Right lobe of liver (tissue), 6 donors: ENCODE data around the gene ENTPD7. TPM values are rescaled to one million over a fixed set of nuclear protein-coding genes. Genes with fewer than 3 reads are reported as not detected.

Source experiments
- ATAC-seq, 4 donors: fragments of 200-7000 bp; cut with Tn5 transposase; one replicate each; pipeline ENCODE4 v1.9.1; 2020; ENCODE audit warnings: mild to moderate bottlenecking in 4 of 4, moderate library complexity in 4 of 4
- DNase-seq, 3 donors: peaks; one replicate each; pipeline ENCODE4 v3.0.0-alpha.2; 2020
- H3K27ac ChIP-seq, 3 donors: fragments of 200-600 bp; one replicate each; pipeline ENCODE4 v1.8.0; 2022
- H3K27me3 ChIP-seq, 2 donors: fragments of 200-600 bp; one replicate each; pipeline ENCODE4 v1.8.0; 2022
- H3K36me3 ChIP-seq, 4 donors: fragments of 200-600 bp; sonication (generic) in 1 of 4; one replicate each; pipeline versions ENCODE4 v1.5.1 to v1.8.0; 2017 to 2022; ENCODE audit warnings: control low read depth in 1 of 4
- H3K4me1 ChIP-seq, 4 donors: fragments of 200-600 bp; sonication (generic) in 1 of 4; one replicate each; pipeline versions ENCODE4 v1.5.1 to v1.8.0; 2017 to 2022; ENCODE audit warnings: control low read depth in 1 of 4
- H3K4me3 ChIP-seq, 3 donors: fragments of 200-600 bp; one replicate each; pipeline ENCODE4 v1.8.0; 2022
- H3K9me3 ChIP-seq, 4 donors: fragments of 200-600 bp; sonication (generic) in 1 of 4; one replicate each; pipeline versions ENCODE4 v1.5.1 to v1.8.0; 2017 to 2022; ENCODE audit warnings: control low read depth in 1 of 4
- POLR2A ChIP-seq: fragments of 450-650 bp; IDR thresholded peaks from one replicate; pipeline ENCODE4 v1.6.1; 2017; ENCODE audit warnings: antibody characterized with exemption, mild to moderate bottlenecking
- WGBS: methylation state at CpG from one replicate; pipeline ENCODE4 v1.1.6; 2018; ENCODE audit warnings: low coverage, low lambda C conversion rate; ENCODE audit not compliant: insufficient coverage; ENCODE audit errors: missing lambda C conversion rate; 5-methylcytosine and 5-hydroxymethylcytosine counted together
- intact Hi-C, 2 donors: fragments of 100-400 bp; cut with DNase I; formaldehyde crosslinking; loops; one replicate each; pipeline versions ENCODE4 v1.11.2 to v1.14.1; 2022
- total RNA-seq, 6 experiments: library from RNA; depleted of rRNA in 2 of 6; stranded (reverse); fragments of >200 nt in 2 of 6; fragmentation: NEBNext Ultra II Directional in 3 of 6; extraction: Animal tissue kit (Norgen Biotek cat#: 25700) in 3 of 6; gene quantifications; one replicate each; pipeline versions ENCODE4 v1.1.0 to v1.2.4, GENCODE V29; 2016 to 2023
- TF ChIP-seq, protein P1 (sequence below), 4 donors: fragments of 200-600 bp in 3 of 4; fragments of 450-650 bp in 1 of 4; IDR thresholded peaks; one replicate each; pipeline versions ENCODE4 v1.5.1 to v1.8.0; 2016 to 2022; ENCODE audit warnings: antibody characterized with exemption in 4 of 4, mild to moderate bottlenecking in 2 of 4
- donor health status: DM: no; HTN: yes; CAD: no.
- donor health status: DM: no; HTN: no; CAD: no.
- donor health status: DM: no; HTN: no; CAD: no.
- donor health status: DM: no; HTN: yes; CAD: no.
- donor health status: DM: no; HTN: yes; CAD: no.

Gene ENTPD7
- total RNA-seq, 6 experiments from 2014 or later, result 7.5 to 16.5 (median 10.8) TPM

DNA sequence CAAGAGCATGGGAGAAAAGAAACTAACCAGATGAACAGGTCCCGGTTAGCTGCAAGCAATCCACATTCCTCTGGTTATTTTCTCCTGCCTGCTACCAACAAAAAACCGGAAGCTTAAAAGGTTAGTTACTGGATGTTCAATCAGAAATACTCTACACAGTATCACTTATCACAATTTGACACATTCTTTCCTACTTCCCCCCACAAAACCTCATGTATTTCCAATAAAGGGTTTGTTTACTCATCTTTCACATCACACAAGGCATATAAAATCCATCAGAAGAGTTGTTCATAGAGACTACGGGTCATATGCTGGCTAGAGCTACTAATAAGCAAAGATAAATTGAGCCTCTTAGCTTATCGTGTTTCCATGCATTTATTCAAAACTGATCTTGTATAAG is 43.9 kb upstream of the ENTPD7 start:
- no peak for ATAC-seq
- intact Hi-C loops, result loop anchor here in 1 of 2 donors (10.0 kb wide), 1 partner anchor 221 kb away; no protein-coding TSS in a partner anchor

DNA sequence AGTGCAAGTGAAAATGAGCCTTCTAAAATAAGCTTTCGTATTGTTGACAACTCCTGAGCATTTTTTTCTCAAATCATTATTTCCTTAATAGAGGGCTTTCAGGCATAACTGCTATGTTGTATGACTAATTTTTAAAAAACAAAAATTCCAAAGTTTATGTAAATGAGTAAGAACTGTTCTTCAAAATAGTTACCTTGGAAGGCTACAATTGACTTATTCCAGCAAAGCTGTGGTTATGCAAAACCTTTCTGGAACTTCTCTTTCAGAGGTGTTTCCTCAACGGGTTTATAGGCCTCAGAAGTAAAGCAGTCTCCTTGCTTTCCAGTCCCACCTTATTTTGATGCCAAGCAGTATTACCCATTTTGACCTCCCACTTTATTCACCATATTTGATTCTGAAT is 41.6 kb upstream of the ENTPD7 start:
- H3K27ac ChIP-seq, result no peak overlapping the region
- H3K4me1 ChIP-seq, result peaks cover 0 to 21% (median 9%) of the 10 kb centered on the region in 4 donors
- no peak for DNase-seq
- H3K36me3 ChIP-seq, result peaks cover 0 to 5% (median 0%) of the 10 kb centered on the region in 4 donors
- ATAC-seq, result no peak
- WGBS, result 54% methylated on average over 2 of the region's 2 CpGs
- H3K9me3 ChIP-seq, result no peaks in the 10 kb centered on the region
- no peaks in the 10 kb centered on the region for H3K27me3 ChIP-seq
- no peak overlapping the region for H3K4me3 ChIP-seq
- TF ChIP-seq, protein P1, sequence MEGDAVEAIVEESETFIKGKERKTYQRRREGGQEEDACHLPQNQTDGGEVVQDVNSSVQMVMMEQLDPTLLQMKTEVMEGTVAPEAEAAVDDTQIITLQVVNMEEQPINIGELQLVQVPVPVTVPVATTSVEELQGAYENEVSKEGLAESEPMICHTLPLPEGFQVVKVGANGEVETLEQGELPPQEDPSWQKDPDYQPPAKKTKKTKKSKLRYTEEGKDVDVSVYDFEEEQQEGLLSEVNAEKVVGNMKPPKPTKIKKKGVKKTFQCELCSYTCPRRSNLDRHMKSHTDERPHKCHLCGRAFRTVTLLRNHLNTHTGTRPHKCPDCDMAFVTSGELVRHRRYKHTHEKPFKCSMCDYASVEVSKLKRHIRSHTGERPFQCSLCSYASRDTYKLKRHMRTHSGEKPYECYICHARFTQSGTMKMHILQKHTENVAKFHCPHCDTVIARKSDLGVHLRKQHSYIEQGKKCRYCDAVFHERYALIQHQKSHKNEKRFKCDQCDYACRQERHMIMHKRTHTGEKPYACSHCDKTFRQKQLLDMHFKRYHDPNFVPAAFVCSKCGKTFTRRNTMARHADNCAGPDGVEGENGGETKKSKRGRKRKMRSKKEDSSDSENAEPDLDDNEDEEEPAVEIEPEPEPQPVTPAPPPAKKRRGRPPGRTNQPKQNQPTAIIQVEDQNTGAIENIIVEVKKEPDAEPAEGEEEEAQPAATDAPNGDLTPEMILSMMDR (IDR thresholded peaks at IDR 0.05), result no peak
- TF ChIP-seq POLR2A, result no peak
- intact Hi-C loops, result loop anchor here in 1 of 2 donors (10.0 kb wide), 1 partner anchor 223 kb away; no protein-coding TSS in a partner anchor

More for the DNA sequence above, 43.9 kb upstream of the ENTPD7 start:
- no peak overlapping the region for H3K4me3 ChIP-seq
- H3K4me1 ChIP-seq, result peaks cover 0 to 14% (median 6%) of the 10 kb centered on the region in 4 donors
- H3K36me3 ChIP-seq, result peaks cover 0 to 11% (median 3%) of the 10 kb centered on the region in 4 donors
- TF ChIP-seq, protein P1 (IDR thresholded peaks at IDR 0.05), result no peak
- no peak overlapping the region for H3K27ac ChIP-seq
- DNase-seq, result no peak
- 81% methylated on average over 4 of the region's 4 CpGs for WGBS
- H3K9me3 ChIP-seq, result no peaks in the 10 kb centered on the region
- H3K27me3 ChIP-seq, result no peaks in the 10 kb centered on the region

DNA sequence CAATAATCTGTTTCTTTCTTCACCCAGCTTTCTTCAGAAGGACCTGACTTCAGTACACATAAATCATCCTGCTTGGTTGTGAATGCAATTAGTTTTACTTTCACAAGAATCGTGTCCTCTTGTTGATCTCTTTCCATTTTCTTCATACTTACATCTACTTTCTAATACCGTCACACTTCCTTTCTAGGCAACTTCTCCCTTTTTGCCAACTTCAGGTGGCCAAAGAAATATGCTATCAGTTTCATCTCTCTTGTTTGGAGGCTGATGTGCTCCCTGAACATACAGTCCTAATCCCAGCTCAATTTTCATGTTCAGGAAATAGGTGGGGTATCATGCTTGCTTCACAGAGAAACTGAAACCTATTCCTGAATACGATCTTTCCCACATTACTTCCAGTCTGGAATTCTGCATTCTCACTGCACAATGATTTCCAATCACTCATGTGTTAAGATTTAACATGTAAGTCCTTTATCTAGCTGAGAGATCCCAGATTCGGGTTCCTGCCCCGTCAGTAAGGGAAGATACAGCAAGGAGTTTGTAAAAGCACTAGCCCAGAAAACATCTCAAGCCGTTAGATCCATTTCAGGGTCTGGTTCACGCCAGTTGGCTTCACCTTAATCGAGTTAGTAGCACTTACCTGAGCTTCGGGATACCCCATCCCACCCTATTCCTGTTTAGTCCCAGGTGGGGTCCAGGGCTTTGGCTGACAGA is 40.1 kb upstream of the ENTPD7 start:
- no peaks in the 10 kb centered on the region for H3K27me3 ChIP-seq
- H3K4me3 ChIP-seq, result peak overlapping the region; percentile 74 to 81 (median 80)
- peak overlapping the region; percentile 70 to 80 (median 76) for H3K27ac ChIP-seq
- H3K9me3 ChIP-seq, result no peaks in the 10 kb centered on the region
- peaks cover 0 to 21% (median 9%) of the 10 kb centered on the region in 4 donors for H3K4me1 ChIP-seq
- intact Hi-C loops, result loop anchor here in 1 of 2 donors (10.0 kb wide), 1 partner anchor 224 kb away; no protein-coding TSS in a partner anchor
- no peak for TF ChIP-seq POLR2A
- TF ChIP-seq, protein P1 (IDR thresholded peaks at IDR 0.05), result no peak
- no peak for ATAC-seq
- 0% methylated on average over 9 of the region's 9 CpGs for WGBS
- H3K36me3 ChIP-seq, result no peaks in the 10 kb centered on the region
- no peak for DNase-seq

DNA sequence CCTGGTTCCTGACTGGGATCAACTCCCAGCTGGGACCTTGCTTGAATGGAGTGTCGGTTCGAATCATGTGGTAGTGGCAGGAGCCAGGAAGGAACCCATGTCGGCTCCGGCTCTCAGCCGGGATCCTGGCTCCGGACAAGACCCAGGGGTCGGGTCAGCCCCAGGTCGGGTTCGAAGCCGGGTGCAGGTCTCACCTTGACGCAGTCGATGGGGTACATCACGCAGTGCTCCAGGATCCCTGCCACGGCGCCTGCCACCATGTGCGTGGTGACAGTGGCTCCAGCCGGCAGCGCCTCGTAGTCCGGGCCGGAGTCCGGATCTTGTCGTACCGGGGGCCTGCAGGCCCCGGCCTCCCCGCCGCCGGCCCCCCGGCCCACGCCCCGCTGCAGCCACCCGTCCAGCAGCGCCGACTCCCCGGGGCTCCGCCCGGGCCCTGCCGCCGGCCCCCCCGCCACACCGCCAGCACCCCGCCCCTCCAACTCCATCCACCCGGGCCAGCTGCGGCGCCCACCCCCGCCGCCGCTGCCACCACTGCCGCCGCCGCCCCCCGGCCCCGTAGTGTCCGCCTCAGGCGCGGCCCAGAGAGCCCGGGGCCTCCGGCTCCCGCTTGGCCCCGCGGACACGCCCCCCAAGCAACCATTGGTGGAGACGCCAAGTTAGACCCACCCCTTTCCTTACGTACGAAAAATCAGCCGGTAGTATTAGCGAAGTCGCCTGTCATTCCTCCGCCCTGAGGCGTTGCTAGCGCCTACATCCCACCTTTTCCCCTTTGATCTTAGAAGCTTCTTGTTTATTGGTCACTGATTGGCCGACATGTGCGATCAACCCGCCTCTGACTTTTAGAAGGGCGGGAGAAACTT is 39.2 kb upstream of the ENTPD7 start, which contains the start of gene SLC25A28:
TSS of gene SLC25A28 (minus strand) at position 589 of the 860 bp plus-strand sequence. CDS start at position 485, 104 bp downstream.
- peak; percentile 76 to 89 (median 82) for ATAC-seq
- intact Hi-C loops, result loop anchor here (10.0 kb wide), 3 partner anchors 75 to 225 kb away; no protein-coding TSS in a partner anchor

More for the DNA sequence above, 39.2 kb upstream of the ENTPD7 start, which contains the start of gene SLC25A28:
- DNase-seq, result peak; percentile 69 to 97 (median 94)
- H3K36me3 ChIP-seq, result no peaks in the 10 kb centered on the region
- no peaks in the 10 kb centered on the region for H3K9me3 ChIP-seq
- H3K4me1 ChIP-seq, result peaks cover 0 to 21% (median 9%) of the 10 kb centered on the region in 4 donors
- no peaks in the 10 kb centered on the region for H3K27me3 ChIP-seq
- WGBS, result 2% methylated on average over 20 of the region's 75 CpGs
- H3K4me3 ChIP-seq, result peak within 1 kb of the TSS; percentile 74 to 81 (median 80)
- peak within 1 kb of the TSS; percentile 94 to 98 (median 97) for H3K27ac ChIP-seq
- TF ChIP-seq, protein P1 (IDR thresholded peaks at IDR 0.05), result no peak
- no peak for TF ChIP-seq POLR2A
